NCI-H1105 treated with DMSO at 0.1 percent for 48 hours (cell line): ENCODE results near the gene AKNAD1.

Source experiments
- DNase-seq: peaks from one replicate; lab custom pipeline; 2025; lab: John Stamatoyannopoulos, UW

Gene AKNAD1

DNA sequence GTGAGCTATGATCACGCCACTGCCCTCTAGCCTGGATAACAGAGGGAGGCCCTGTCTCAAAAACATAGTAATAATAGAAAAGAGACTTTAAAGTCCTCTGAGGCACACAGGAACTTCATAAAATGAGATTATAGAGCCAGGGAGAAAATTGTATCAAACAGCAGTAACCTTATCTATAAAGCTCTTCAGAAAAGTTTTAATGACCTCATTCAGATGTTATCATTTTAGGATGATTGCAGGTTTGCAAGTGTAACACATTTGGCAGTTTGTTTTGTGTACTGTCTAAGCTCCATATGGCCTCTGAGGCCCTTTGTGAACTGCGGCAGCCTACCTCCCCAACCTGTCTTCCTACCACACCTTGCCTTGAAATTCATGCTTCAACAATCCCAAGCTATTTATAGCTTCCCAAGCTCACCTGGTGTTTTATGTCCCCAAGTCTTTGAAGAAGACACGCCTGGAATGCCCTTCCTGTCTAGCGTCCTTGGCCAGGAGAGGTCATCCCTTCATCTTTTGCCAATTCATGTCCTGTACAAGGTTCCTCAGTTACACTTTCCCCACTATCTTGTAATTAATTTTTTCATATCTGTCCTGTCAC lies 8.5 kb upstream of the AKNAD1 start:
- no peak for DNase-seq

DNA sequence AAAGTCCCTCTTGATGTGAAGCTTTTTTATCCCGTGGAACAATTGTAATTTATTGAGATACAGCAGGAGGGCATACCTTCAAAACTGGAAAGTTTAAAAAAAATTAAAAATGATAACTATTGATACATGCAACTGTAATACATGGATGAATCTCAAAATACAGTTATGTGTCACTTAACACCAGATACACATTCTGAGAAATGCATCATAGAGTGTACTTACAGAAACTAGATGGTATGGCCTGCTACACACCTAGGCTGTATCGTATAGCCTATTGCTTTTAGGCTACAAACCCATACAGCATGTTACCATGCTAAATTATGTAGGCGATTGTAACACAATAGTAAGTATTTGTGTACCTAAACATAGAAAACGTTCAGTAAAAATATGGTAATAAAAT lies 7.1 kb upstream of the AKNAD1 start:
- DNase-seq, result no peak

DNA sequence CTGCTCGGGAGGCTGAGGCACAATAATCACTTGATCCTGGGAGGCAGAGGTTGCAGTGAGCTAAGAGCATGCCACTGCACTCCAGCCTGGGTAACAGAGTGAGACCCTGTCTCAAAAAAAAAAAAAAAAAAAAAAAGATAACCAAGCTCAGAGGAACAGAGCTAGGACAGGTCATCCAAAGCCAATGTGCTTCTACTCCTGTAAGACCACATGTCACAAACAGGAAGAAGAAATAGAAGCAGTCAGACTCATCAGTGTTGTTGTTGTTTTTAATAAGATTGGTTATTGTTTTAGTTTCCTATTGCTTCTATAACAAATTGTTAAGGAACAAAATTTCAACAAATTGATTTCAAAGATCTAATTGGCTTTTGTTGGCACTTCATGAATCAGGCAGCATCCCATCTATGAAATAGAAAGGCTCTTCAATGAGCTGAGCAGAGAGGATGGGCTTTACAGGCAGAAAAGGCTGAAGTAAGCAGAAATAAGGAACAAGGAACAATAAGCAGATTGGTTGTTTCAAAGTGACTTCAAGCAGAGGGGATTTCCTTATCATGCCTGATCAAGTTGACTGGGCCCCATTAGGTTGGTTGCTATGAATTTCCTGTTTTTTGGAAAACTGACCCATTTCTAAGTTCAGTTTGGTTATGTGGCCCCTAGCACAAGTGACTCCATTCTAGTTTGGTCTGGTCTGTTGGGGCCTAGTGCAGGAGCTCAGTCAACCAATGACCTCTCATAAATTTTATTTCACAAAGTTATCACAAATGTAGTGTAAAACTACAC lies 6.0 kb upstream of the AKNAD1 start:
- DNase-seq, result no peak

DNA sequence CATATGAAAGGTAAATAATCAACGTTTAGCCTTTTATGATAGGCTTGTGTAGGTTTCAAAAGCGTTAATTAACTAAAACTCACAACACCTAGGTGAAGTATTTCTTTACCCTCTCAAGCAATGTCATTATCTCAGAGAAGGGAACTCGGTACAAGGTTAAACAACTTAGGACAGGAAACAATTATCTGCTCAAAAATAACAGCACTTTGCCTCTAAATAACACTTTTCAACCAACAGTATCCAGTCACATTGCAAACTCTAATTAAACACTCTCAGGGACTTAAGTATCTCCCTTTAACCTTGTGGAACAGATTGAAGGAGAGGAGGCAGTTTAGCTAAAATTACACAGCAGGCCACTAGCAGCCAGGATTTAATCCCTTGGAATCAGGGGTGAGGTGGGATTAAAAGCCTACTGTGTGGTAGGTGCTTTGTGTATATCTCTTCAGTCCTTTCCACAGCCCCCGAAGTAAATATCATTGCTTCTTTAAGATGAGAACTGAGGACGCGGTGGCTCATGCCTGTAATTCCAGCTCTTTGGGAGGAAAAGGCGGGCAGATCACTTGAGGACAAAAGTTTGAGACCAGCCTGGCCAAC lies 5.2 kb upstream of the AKNAD1 start:
- DNase-seq, result peak; percentile 30

DNA sequence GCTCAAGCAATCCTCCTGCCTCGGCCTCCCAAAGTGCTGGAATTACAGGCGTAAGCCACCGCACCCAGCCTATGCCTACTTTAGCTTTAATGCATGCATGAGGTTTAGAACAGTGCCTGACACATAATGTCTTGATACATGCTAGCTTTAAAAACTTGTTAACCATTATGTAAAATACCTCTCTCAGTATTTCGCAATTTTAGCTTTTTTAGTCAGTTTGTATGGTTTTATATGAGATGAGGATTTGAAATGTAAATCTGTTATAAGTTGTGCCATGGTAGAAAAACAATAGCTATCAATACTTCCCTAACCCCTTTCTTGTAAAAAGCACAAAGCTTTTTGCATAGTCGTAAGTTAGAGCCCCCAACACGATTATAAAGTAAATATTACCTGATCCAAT lies 4.7 kb upstream of the AKNAD1 start:
- DNase-seq, result no peak

DNA sequence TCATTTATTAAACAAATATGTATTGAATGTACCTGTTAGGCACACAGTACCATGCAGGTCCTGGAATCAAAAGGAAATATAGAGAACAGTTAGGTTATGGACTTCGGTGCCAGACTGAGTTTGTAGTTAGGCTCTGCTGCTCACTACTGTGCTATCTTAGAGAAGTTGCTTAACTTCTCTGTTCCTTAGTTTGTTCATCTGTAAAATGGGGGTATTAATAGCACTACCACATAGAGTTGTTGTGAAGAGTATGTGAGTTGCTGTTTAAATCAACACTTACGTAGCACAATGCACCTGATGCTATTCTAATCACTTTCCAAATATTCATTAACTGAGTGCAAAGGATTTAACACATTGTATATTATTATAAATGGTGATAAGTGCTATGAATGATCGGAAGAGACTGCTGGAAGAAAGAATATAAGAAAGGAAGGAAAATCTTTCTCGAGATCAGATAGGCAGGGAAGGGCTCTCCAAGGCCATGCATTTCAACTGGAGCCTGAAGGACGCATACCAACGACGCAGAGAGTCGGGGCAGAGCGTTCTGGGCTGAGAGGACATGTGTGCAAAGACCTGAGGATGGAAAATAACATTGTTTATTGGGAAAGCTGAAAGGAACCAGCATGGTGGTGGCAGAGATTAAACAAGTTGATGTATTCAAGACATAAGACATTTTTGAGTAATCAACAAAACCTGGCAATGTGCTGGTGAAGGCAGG lies 3.5 kb upstream of the AKNAD1 start:
- DNase-seq, result no peak

DNA sequence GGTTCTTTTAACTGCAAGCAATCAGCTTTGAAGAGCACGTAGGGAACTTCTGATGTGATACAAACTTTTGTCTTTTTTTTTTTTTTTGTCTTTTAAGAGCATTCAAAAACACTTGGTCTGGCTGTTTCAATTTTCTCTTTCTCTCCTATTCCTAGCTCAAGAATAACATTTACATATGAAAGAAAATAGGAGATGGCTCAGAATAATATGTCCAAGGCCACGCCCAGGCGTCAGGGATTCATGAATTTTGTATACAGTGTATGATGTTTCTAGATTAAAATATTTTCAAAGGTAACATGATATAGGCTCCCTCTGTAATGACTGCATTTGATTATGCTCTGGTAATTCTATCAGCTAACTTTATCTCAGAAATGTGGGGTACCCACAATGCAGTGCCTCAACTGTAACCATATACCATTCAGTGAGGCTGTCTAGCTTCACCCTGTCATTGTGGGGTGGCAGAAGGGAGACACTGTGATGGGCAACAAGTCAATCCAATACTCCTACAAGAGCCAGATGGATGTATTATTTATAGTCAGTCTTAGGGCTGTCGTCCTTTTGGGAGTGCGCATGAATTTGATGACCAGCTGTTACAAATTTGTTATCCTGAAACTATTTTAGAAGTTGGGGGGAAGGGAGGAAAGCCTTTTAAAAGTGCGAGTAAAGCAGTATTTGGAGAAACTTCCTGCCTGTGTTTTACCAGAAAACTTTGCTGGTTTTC lies 1.5 kb upstream of the AKNAD1 start:
- DNase-seq, result no peak

DNA sequence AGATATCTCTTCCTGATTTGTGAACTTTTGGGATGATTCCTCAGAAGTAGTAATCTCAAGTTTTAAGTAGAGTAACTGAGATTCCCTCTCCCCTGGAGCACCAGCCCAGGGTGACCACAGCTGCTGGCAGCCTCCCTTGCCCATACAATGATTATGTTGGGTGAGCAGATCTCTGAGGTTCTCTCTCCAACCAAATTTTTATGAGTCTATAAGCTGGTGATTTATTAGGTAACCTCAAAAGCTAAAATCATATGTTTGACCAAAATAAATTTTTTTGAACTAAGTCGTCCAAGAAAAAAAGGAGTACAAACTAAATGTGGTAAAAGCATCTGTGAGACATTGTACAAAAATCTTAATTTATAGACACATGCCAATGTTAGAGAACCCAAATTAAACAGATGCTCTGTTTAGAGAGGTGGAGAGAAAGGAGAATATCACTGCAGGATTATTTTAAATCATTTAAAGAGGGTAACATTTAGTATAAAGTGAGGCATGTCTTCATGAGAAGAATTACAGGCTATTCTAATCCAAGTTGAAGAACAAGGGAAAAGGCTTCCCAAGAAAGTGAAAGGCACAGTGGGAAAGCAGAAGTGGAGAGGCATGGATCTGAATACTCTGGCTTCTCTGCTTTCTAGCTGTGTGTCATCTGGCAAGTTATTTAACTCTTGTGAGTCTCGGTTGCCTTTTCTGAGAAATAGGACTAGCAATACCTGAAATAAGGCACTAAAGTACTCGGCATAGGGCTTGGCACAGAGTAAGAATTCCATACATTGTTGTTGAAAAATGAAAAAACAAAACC lies 2.5 kb downstream of the AKNAD1 start:
- DNase-seq, result no peak

DNA sequence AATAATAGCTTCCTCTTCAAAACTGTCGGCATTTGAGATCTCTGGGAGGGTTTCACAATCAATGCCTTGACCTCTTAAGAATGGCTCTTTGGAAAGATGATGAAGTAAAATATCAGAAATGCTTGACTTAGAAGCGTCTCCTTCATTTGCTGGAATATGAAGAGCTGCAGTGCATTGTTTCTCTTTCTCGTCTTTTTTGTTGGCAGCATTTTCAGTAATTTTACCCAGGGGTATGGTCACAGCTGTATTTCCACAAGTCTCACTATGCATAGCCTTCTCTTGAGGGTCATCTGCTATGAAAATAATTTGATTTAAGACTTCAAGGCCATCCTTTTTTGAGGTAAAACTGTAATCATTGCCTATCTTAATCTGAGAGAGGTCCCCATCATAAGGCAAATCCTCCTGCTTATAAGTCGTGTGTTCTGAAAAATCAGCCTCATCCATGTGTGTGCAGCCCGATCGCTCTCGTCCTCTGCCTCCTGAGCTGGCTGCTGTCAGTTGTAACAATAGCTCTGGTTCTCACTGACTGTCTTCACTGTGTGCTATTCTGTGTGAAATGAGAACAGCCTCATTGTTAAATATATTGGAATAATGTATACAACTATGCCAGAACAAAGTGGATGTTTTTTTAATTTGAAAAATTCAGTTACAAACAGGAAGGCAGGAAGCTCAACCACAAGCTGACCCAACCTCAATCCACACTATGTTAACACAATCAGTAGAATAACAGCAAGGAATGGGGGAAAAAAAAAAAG lies 4.5 kb downstream of the AKNAD1 start:
- no peak for DNase-seq

DNA sequence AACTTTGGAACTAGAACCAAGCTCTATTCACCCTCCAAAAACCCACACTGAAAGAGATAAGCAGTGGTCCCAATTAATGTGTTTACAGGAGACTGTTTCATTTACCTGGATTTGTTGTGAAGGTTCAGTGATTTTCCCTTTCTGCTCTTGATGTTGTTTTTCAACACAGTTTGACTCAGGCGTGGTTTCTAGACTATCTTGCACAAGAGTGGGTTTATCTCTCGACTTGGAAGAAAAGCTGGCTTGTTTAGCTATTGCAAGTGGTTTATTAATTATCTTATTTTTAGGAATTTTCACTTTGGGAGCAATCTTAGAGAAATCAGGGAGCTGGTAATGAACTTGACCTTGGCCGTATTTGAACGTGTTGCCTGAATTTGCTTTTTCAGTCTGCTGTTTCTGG lies 5.3 kb downstream of the AKNAD1 start:
- no peak for DNase-seq

DNA sequence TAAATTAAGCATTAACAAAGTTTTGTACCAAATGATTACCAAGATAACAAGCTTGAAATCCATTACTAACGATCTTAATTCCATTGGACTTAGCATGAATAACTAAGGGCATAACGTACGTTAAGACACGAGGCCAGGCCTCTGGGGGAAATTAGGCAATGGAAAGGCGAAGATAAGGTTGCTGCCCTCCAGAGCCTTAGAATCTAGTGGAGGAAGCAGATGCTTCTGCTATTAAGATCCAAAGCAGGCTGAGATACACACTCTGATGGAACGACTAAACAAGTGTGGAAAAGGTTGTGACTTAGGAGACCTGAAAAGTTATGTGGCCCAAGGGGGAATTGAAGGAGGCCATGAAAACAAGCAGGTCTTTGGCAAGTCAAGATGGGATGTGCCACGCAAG lies 6.0 kb downstream of the AKNAD1 start:
- DNase-seq, result no peak

DNA sequence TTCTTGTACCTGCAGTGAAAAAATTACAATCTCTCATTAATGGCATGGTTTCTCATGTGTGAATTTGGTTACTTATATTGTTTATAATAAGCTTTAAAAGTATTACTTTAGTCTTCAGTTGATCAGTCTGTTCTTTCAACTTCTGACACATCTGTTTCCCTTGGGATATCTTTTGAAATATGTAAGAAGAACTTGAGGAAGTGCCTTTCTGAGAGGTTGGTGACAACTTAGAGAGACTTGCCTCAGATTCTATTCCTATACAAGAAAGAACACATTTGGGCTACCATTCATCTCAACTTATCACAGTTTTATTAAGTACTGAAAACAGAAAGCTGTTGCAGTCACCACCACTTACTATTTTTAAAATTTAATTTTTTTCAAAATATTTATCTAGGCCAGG lies 8.1 kb downstream of the AKNAD1 start:
- no peak for DNase-seq

DNA sequence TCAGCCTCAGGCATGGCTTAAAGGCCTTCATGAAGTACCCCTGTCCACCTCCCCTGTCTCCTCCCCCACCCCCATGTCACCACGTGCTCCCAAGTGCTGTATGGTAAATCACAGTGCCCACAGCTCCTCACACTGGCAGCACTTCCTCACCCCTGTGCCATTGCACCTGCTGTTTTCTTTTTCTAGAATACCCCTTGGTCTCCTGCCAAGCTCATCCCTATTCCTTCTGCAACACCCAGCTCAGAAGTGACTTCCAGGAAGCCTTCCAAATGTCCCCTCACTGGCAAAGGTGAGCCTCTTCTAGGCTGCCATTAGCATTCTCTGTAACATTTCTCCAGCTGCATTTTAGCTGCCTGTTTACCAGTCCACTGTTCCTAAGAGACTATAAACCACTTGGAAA lies 9.4 kb downstream of the AKNAD1 start:
- DNase-seq, result peak; percentile 76

DNA sequence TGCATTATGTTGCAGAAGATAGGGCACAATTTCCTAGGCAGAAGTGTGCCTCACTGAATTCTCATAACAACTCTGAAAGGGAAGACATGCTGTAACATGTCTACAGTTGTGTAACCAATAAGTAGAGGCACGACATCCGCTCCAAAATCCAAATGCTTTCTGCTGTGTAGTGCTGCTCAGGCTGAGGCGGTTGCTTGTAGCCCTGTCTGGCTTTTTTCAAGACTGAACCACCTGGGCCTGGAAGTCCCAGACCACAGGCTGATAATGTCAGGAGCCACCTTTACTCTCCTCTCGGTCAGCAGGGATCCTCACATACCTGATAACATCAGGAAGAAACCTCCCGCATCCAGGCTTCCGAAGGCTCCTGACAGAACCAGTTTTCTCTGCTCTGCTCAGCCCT lies 10.9 kb downstream of the AKNAD1 start:
- no peak for DNase-seq

DNA sequence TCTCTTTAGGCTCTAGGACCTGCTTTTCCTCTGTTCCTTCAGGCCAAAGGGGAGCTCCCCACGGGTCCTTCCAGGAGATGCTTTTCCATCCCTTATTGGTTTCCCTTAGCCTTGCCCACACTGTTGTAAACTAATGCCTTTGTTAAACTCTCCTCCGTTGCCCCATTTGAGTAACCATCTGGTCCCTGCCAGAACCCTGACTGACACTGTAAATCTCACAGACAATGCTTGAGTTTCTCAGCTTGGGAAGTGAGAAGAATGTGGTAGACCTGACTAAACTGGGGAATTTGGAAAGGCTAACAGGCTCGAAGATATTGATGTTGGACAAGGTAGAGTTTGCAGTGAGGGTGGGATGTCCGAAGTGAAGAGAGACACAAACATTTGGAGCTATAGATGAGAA lies 11.4 kb downstream of the AKNAD1 start:
- DNase-seq, result no peak

DNA sequence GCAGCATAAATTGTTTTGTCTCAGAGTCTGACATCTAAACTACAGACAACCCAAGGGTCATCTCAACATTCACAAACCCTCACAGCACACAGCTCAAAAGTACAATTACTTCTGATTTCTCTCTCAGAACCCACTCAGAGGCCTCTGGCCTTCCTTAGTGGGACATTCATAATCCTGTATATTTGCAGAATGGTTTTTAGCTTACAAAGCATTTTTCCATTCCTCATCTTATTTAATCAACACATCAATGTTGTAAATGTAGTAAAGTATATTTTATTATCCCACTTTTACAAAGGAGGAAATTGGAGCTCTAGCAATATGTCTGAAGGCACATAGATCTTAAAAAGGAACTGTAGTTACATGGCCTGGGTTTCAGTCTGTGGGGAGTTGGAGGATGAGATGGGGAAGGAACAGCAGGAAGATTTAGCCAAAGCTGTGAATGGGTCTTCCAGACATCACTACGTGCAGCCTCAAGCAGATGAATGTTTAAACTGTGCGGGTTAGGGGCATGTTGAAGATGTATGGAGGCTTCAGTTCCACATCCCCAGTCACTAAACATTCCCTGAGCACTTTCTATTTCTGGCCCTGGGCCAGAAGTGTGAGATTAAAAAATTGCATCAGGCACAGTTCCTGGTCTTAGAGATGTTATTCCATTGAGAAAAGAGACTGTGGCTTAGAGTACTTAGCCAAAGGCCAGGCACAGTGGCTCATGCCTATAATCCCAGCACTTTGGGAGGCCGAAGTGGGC lies 13.3 kb downstream of the AKNAD1 start:
- no peak for DNase-seq

DNA sequence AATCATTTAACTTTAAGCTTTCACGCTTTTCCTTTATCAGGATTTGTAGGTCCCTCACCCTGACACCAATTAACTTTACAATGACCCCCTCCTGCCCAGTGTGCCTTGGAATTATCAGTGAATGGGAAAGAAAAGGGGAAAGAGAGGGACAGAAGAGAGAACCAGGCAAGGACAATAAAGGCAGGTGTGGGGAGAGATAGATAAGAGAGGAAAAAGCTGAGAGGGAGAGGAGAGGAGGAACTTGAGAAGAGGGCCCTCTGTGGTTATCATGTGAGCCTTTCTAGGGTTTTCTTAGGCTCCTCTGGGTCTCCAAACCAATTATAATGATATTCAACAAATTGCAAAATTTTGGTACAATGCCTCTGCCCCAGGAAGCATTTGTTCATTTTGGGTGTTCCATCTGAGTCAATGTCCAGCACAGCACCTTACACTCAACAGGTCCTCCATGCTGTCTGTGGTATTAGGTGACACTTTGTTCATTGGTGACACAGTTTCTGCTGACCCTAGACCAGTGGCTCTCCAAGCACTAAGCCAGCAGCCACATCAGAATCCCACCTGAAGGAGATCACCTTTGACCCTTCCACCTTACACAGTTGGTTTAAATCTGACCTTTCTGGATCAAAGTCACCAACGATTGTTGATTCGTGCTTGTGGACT lies 14.2 kb downstream of the AKNAD1 start:
- no peak for DNase-seq

DNA sequence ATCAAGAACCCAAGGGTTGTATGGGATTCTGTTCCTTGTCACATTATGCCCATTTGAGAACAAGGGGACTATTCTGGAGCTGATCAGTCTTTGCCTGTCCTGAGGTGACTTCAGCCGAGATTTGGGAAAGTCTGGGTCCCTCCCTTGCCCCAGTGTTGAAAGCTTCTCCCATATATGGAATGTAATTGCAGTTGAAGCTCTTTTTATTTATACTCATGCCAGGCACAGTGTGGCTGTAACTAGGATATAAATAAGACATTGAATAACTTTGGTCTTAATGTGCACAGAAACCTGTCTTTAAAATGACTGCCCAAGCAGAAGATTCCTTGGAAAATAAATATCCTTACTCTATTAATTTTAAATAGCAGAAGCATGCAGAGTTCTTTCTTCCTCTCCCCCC lies 15.2 kb downstream of the AKNAD1 start:
- DNase-seq, result no peak

DNA sequence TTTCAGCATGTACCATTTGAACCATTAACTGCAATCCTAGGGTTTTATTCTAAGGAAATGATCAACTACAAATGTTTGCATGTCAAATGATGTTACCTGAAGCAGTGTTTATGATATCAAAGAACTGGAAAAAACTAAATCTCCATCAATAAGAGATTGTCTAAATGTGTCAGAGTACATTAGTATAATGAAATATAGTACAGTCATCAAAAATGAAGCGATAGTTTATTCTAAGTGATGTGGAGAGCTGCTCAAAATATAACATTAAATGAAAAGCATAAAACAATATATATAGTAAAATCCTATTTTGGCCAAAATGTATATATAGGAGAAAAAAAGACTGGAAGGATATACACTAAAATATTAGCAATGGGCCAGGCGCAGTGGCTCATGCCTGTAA lies 24.0 kb downstream of the AKNAD1 start:
- DNase-seq, result no peak
